ENCODE measurements around the gene GABRG3. TPM values are rescaled to one million over a fixed set of nuclear protein-coding genes. Genes with fewer than 3 reads are reported as not detected.

Gene GABRG3
- total and polyA plus RNA-seq, 2 experiments from 2014 or later = 0.10 to 1.4 TPM

GRCh38 chr15:27074179-27074578, 103.2 kb downstream of the GABRG3 start (continued):
- TF ChIP-seq, protein P1, sequence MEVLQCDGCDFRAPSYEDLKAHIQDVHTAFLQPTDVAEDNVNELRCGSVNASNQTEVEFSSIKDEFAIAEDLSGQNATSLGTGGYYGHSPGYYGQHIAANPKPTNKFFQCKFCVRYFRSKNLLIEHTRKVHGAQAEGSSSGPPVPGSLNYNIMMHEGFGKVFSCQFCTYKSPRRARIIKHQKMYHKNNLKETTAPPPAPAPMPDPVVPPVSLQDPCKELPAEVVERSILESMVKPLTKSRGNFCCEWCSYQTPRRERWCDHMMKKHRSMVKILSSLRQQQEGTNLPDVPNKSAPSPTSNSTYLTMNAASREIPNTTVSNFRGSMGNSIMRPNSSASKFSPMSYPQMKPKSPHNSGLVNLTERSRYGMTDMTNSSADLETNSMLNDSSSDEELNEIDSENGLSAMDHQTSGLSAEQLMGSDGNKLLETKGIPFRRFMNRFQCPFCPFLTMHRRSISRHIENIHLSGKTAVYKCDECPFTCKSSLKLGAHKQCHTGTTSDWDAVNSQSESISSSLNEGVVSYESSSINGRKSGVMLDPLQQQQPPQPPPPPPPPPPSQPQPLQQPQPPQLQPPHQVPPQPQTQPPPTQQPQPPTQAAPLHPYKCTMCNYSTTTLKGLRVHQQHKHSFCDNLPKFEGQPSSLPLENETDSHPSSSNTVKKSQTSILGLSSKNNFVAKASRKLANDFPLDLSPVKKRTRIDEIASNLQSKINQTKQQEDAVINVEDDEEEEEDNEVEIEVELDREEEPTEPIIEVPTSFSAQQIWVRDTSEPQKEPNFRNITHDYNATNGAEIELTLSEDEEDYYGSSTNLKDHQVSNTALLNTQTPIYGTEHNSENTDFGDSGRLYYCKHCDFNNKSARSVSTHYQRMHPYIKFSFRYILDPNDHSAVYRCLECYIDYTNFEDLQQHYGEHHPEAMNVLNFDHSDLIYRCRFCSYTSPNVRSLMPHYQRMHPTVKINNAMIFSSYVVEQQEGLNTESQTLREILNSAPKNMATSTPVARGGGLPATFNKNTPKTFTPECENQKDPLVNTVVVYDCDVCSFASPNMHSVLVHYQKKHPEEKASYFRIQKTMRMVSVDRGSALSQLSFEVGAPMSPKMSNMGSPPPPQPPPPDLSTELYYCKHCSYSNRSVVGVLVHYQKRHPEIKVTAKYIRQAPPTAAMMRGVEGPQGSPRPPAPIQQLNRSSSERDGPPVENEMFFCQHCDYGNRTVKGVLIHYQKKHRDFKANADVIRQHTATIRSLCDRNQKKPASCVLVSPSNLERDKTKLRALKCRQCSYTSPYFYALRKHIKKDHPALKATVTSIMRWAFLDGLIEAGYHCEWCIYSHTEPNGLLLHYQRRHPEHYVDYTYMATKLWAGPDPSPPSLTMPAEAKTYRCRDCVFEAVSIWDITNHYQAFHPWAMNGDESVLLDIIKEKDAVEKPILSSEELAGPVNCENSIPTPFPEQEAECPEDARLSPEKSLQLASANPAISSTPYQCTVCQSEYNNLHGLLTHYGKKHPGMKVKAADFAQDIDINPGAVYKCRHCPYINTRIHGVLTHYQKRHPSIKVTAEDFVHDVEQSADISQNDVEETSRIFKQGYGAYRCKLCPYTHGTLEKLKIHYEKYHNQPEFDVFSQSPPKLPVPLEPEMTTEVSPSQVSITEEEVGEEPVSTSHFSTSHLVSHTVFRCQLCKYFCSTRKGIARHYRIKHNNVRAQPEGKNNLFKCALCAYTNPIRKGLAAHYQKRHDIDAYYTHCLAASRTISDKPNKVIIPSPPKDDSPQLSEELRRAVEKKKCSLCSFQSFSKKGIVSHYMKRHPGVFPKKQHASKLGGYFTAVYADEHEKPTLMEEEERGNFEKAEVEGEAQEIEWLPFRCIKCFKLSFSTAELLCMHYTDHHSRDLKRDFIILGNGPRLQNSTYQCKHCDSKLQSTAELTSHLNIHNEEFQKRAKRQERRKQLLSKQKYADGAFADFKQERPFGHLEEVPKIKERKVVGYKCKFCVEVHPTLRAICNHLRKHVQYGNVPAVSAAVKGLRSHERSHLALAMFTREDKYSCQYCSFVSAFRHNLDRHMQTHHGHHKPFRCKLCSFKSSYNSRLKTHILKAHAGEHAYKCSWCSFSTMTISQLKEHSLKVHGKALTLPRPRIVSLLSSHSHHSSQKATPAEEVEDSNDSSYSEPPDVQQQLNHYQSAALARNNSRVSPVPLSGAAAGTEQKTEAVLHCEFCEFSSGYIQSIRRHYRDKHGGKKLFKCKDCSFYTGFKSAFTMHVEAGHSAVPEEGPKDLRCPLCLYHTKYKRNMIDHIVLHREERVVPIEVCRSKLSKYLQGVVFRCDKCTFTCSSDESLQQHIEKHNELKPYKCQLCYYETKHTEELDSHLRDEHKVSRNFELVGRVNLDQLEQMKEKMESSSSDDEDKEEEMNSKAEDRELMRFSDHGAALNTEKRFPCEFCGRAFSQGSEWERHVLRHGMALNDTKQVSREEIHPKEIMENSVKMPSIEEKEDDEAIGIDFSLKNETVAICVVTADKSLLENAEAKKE (CRISPR knock-in tag; IDR thresholded peaks at IDR 0.05) = no peak
- TF ChIP-seq ZNF331 (CRISPR knock-in tag; IDR thresholded peaks at IDR 0.05; ENCODE audit: low read depth) = no peak
- TF ChIP-seq CTCF (conservative IDR thresholded peaks at IDR 0.05; ENCODE audit: low read depth in 2 of 2) = no peak
- TF ChIP-seq EZH2 (IDR thresholded peaks at IDR 0.05; ENCODE audit: low read depth, unreplicated experiment) = no peak
- TF ChIP-seq POLR2AphosphoS5 (IDR thresholded peaks at IDR 0.05; ENCODE audit: low read depth) = no peak
- no peak for TF ChIP-seq NANOG (IDR thresholded peaks at IDR 0.05; ENCODE audit: borderline replicate concordance)
- TF ChIP-seq, protein P2, sequence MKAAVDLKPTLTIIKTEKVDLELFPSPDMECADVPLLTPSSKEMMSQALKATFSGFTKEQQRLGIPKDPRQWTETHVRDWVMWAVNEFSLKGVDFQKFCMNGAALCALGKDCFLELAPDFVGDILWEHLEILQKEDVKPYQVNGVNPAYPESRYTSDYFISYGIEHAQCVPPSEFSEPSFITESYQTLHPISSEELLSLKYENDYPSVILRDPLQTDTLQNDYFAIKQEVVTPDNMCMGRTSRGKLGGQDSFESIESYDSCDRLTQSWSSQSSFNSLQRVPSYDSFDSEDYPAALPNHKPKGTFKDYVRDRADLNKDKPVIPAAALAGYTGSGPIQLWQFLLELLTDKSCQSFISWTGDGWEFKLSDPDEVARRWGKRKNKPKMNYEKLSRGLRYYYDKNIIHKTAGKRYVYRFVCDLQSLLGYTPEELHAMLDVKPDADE (IDR thresholded peaks at IDR 0.05) = no peak

Data from GM23338 (cell line).